H9 (cell line): Measurements from ENCODE around the gene WDFY1. TPM values are rescaled to one million over a fixed set of nuclear protein-coding genes. Genes with fewer than 3 reads are reported as not detected.

Experiments used
- DNase-seq: peaks from one replicate; pipeline ENCODE4 v3.0.0-alpha.2; 2017
- H2AFZ ChIP-seq: one replicate; pipeline ENCODE4 v1.6.1; 2013; ENCODE audit warnings: mild to moderate bottlenecking, low read length, control low read depth, moderate library complexity
- H2AK5ac ChIP-seq: 2 replicates; pipeline ENCODE4 v1.6.1; 2013; ENCODE audit warnings: low read length, control low read depth, mixed read lengths; ENCODE audit not compliant: insufficient read length
- H2BK120ac ChIP-seq: one replicate; pipeline ENCODE4 v1.6.1; 2013; ENCODE audit warnings: low read depth, mild to moderate bottlenecking, low read length, control low read depth, inconsistent platforms; ENCODE audit not compliant: poor library complexity, severe bottlenecking
- H2BK12ac ChIP-seq: 2 replicates; pipeline ENCODE4 v1.6.1; 2013; ENCODE audit warnings: low read length, control low read depth, mixed read lengths, low read depth; ENCODE audit not compliant: insufficient read length
- H2BK15ac ChIP-seq: 2 replicates; pipeline ENCODE4 v1.6.1; 2013; ENCODE audit warnings: low read depth, low read length, control low read depth
- H2BK20ac ChIP-seq: one replicate; pipeline ENCODE4 v1.6.1; 2013; ENCODE audit warnings: low read depth, mild to moderate bottlenecking, low read length, control low read depth, inconsistent platforms; ENCODE audit not compliant: poor library complexity, severe bottlenecking
- H2BK5ac ChIP-seq: 2 replicates; pipeline ENCODE4 v1.6.1; 2013; ENCODE audit warnings: low read length, control low read depth, mixed read lengths; ENCODE audit not compliant: insufficient read length
- H3K14ac ChIP-seq: 2 replicates; pipeline ENCODE4 v1.6.1; 2013; ENCODE audit warnings: low read length, control low read depth; ENCODE audit not compliant: insufficient read depth
- H3K18ac ChIP-seq: 2 replicates; pipeline ENCODE4 v1.6.1; 2013; ENCODE audit warnings: low read depth, mild to moderate bottlenecking, mixed read lengths, low read length, control low read depth; ENCODE audit not compliant: insufficient read length
- H3K23ac ChIP-seq: 2 replicates; pipeline ENCODE4 v1.6.1; 2013; ENCODE audit warnings: low read length, control low read depth, mixed read lengths, low read depth; ENCODE audit not compliant: insufficient read length
- H3K23me2 ChIP-seq: 2 replicates; pipeline ENCODE4 v1.6.1; 2013; ENCODE audit warnings: low read depth, mild to moderate bottlenecking, mixed read lengths, low read length, control low read depth; ENCODE audit not compliant: insufficient read length, poor library complexity, severe bottlenecking
- H3K27ac ChIP-seq: 2 replicates; pipeline ENCODE4 v1.5.1; 2013; ENCODE audit warnings: low read length, control low read depth, mixed read lengths, low read depth; ENCODE audit not compliant: insufficient read length
- H3K27me3 ChIP-seq: 2 replicates; pipeline ENCODE4 v1.6.1; 2013; ENCODE audit warnings: low read length, control low read depth, inconsistent platforms; ENCODE audit not compliant: insufficient read depth
- H3K4ac ChIP-seq: 2 replicates; pipeline ENCODE4 v1.6.1; 2013; ENCODE audit warnings: low read depth, mild to moderate bottlenecking, control low read depth, inconsistent platforms, low read length, moderate library complexity
- H3K4me1 ChIP-seq: 2 replicates; pipeline ENCODE4 v1.6.1; 2013; ENCODE audit warnings: low read length, control low read depth, inconsistent platforms; ENCODE audit not compliant: insufficient read depth
- H3K4me2 ChIP-seq: 2 replicates; pipeline ENCODE4 v1.6.1; 2013; ENCODE audit warnings: low read length, control low read depth, mixed read lengths; ENCODE audit not compliant: insufficient read length, insufficient read depth
- H3K56ac ChIP-seq: 2 replicates; pipeline ENCODE4 v1.6.1; 2013; ENCODE audit warnings: low read depth, mild to moderate bottlenecking, mixed read lengths, low read length, control low read depth; ENCODE audit not compliant: insufficient read length
- H3K79me1 ChIP-seq: 2 replicates; pipeline ENCODE4 v1.6.1; 2013; ENCODE audit warnings: low read depth, mild to moderate bottlenecking, moderate library complexity, low read length, control low read depth, inconsistent platforms; ENCODE audit not compliant: insufficient read depth, poor library complexity, severe bottlenecking
- H3K79me2 ChIP-seq: 2 replicates; pipeline ENCODE4 v1.6.1; 2013; ENCODE audit warnings: low read length, control low read depth, inconsistent platforms; ENCODE audit not compliant: insufficient read depth
- H3K9ac ChIP-seq: 2 replicates; pipeline ENCODE4 v1.6.1; 2013; ENCODE audit warnings: low read length, control low read depth, mixed read lengths; ENCODE audit not compliant: insufficient read length; ENCODE audit errors: extremely low read depth
- H3K9me3 ChIP-seq: one replicate; pipeline ENCODE4 v1.6.1; 2013; ENCODE audit warnings: low read depth, low read length, inconsistent platforms; ENCODE audit not compliant: control insufficient read depth
- H3T11ph ChIP-seq: one replicate; pipeline ENCODE4 v1.6.1; 2013; ENCODE audit warnings: mild to moderate bottlenecking, low read length, control low read depth, inconsistent platforms
- H4K20me1 ChIP-seq: one replicate; pipeline ENCODE4 v1.6.1; 2013; ENCODE audit not compliant: control insufficient read depth, insufficient read length, insufficient read depth
- H4K5ac ChIP-seq: 2 replicates; pipeline ENCODE4 v1.6.1; 2013; ENCODE audit warnings: low read depth, mild to moderate bottlenecking, mixed read lengths, low read length, control low read depth; ENCODE audit not compliant: insufficient read length
- H4K8ac ChIP-seq: replicated peaks from 2 replicates; pipeline ENCODE4 v1.6.1; 2013; ENCODE audit warnings: low read length, control low read depth, mixed read lengths, low read depth; ENCODE audit not compliant: insufficient read length
- H4K91ac ChIP-seq: 2 replicates; pipeline ENCODE4 v1.6.1; 2013; ENCODE audit warnings: low read depth, mild to moderate bottlenecking, moderate library complexity, mixed read lengths, low read length, control low read depth; ENCODE audit not compliant: insufficient read length
- H3K27ac Mint-ChIP-seq, 3 experiments: 2 replicates in 2 of 3; 3 replicates in 1 of 3; pipeline ENCODE4 v1.8.0; 2020 to 2021; ENCODE audit warnings: mixed read lengths in 3 of 3, mild to moderate bottlenecking in 1 of 3, moderate library complexity in 1 of 3
- H3K27me3 Mint-ChIP-seq: 2 replicates; pipeline ENCODE4 v1.8.0; 2021; ENCODE audit warnings: low read depth, mild to moderate bottlenecking, moderate library complexity, mixed read lengths
- H3K36me3 Mint-ChIP-seq, 3 experiments: 2 replicates in 2 of 3; 3 replicates in 1 of 3; pipeline ENCODE4 v1.8.0; 2020 to 2021; ENCODE audit warnings: low read depth in 3 of 3, mixed read lengths in 3 of 3; ENCODE audit not compliant: insufficient read depth in 1 of 3
- H3K4me1 Mint-ChIP-seq, 2 experiments: 2 replicates each; pipeline ENCODE4 v1.8.0; 2020; ENCODE audit warnings: mixed read lengths in 2 of 2
- H3K4me3 Mint-ChIP-seq, 2 experiments: 2 replicates in 1 of 2; 3 replicates in 1 of 2; pipeline ENCODE4 v1.8.0; 2020 to 2021; ENCODE audit warnings: mild to moderate bottlenecking in 2 of 2, mixed read lengths in 2 of 2, moderate library complexity in 1 of 2
- H3K9me3 Mint-ChIP-seq, 2 experiments: 2 replicates in 1 of 2; 3 replicates in 1 of 2; pipeline ENCODE4 v1.8.0; 2020; ENCODE audit warnings: mild to moderate bottlenecking in 2 of 2, mixed read lengths in 2 of 2, moderate library complexity in 1 of 2
- WGBS: extraction: QIAGEN DNeasy Blood & Tissue Kit; methylation state at CpG from one replicate; pipeline ENCODE4 v1.1.7; 2013; ENCODE audit warnings: missing lambda C conversion rate, low lambda C conversion rate, mixed read lengths; ENCODE audit not compliant: insufficient read length; ENCODE audit errors: extremely low coverage; 5-methylcytosine and 5-hydroxymethylcytosine counted together
- total RNA-seq: library from RNA; stranded (reverse); gene quantifications from 2 replicates; pipeline ENCODE4 v1.2.1, GENCODE V29; 2021
- TF ChIP-seq, protein P1 (sequence below): fragments of 200-600 bp; sonication (generic); conservative IDR thresholded peaks from 3 replicates; pipeline ENCODE4 v1.8.0; 2021; ENCODE audit warnings: antibody characterized with exemption, mild to moderate bottlenecking

The WDFY1 gene
- total RNA-seq, 1 experiment from 2014 or later = 54.1 TPM

DNA sequence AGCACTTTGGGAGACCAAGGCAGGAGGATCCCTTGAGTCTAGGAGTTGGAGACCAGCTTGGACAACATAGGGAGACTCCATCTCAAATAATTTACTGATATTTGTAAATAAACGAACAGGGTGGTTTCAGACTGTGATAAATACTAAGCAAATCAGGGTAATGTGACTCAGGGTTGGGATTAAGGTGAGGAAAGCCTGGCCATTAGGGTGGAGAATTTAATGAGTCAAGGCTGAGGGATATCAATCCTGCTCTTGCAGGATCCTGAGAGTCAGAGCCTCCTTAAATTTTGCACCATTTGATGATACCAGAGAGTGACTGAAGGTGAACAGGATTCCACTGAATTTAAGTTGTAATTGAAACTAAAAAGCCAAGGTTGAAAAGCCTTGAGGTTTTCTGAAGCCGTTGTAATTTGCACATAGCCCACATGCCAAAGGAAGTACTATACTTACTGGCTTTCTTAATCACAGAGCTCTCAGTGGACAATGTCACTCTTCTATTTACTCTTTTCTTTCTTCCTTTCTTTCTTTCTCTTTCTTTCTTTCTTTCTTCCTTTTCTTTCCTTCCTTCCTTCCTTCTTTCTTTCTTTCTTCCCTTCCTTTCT, 79.1 kb downstream of the WDFY1 start:
- Histone ChIP-seq H4K5ac (no peak overlapping the region), H3K18ac (no peak overlapping the region), H2AFZ (no peak overlapping the region), H3K14ac (no peak overlapping the region), H2BK5ac (no peak overlapping the region), H2BK120ac (no peak overlapping the region), H2BK15ac (no peak overlapping the region), H3K79me1 (no peaks in the 10 kb centered on the region), H3K4ac (no peak overlapping the region), H2BK12ac (no peak overlapping the region), H3K27ac (no peak overlapping the region), H4K8ac (no peak overlapping the region), H3K4me1 (no peaks in the 10 kb centered on the region), H3K9ac (no peak overlapping the region), H4K20me1 (no peaks in the 10 kb centered on the region), H3K56ac (no peak overlapping the region), H2BK20ac (no peak overlapping the region), H3K23ac (no peak overlapping the region), H3K4me2 (no peak overlapping the region), H4K91ac (no peak overlapping the region), H2AK5ac (no peak overlapping the region), H3K79me2 (no peaks in the 10 kb centered on the region), H3T11ph (no peak overlapping the region), H3K23me2 (no peaks in the 10 kb centered on the region), H3K27me3 (no peaks in the 10 kb centered on the region), H3K9me3 (no peaks in the 10 kb centered on the region)
- H3K27ac Mint-ChIP-seq = no peak overlapping the region
- peaks cover 0 to 6% (median 0%) of the 10 kb centered on the region in 3 experiments; a peak in 3 of 7 replicates for H3K36me3 Mint-ChIP-seq
- TF ChIP-seq, protein P1, sequence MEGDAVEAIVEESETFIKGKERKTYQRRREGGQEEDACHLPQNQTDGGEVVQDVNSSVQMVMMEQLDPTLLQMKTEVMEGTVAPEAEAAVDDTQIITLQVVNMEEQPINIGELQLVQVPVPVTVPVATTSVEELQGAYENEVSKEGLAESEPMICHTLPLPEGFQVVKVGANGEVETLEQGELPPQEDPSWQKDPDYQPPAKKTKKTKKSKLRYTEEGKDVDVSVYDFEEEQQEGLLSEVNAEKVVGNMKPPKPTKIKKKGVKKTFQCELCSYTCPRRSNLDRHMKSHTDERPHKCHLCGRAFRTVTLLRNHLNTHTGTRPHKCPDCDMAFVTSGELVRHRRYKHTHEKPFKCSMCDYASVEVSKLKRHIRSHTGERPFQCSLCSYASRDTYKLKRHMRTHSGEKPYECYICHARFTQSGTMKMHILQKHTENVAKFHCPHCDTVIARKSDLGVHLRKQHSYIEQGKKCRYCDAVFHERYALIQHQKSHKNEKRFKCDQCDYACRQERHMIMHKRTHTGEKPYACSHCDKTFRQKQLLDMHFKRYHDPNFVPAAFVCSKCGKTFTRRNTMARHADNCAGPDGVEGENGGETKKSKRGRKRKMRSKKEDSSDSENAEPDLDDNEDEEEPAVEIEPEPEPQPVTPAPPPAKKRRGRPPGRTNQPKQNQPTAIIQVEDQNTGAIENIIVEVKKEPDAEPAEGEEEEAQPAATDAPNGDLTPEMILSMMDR = no peak
- H3K4me3 Mint-ChIP-seq = no peak overlapping the region
- peaks cover 0 to 4% of the 10 kb centered on the region in 2 experiments; a peak in 2 of 4 replicates for H3K4me1 Mint-ChIP-seq
- no CpG with 5 or more reads among the region's 2 CpGs for WGBS
- H3K9me3 Mint-ChIP-seq = no peaks in the 10 kb centered on the region
- H3K27me3 Mint-ChIP-seq = no peaks in the 10 kb centered on the region
- DNase-seq = no peak
